GM19099 (cell line): ENCODE measurements around the gene CXorf65.
A peak's percentile ranks its signal among the peaks of the same experiment; 100 is the strongest.

ENCODE experiments used
- POLR2A ChIP-seq: IDR thresholded peaks from 3 replicates; pipeline ENCODE4 v1.6.1; 2011; ENCODE audit warnings: low read depth; ENCODE audit not compliant: insufficient read length; ENCODE audit errors: extremely low read depth

The CXorf65 gene

DNA sequence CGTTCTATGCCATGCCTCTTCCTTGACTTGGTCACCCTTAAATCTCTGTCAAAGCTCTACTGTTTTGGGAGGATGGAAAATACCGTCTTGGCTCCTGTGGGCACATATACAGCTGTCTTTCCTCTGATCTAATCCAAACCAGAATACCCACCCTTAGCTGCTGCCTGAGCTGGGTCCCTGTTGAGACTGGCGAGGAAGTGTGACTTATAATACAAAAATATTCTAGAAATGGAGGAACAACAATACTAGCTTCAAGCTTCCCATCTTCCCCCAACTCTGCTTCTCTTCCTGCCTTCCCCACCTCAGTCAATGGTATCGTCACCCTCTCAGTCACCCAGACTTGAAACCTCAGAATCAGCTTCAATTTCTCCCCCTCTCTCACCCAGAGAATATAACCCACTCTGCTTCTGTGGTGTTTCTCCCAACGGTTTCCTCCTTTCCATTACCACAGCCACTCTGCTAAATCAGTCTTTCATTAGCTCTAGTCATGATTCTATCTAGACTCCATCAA lies 5.4 kb upstream of the CXorf65 start:
- peak; percentile 11 for TF ChIP-seq POLR2A

DNA sequence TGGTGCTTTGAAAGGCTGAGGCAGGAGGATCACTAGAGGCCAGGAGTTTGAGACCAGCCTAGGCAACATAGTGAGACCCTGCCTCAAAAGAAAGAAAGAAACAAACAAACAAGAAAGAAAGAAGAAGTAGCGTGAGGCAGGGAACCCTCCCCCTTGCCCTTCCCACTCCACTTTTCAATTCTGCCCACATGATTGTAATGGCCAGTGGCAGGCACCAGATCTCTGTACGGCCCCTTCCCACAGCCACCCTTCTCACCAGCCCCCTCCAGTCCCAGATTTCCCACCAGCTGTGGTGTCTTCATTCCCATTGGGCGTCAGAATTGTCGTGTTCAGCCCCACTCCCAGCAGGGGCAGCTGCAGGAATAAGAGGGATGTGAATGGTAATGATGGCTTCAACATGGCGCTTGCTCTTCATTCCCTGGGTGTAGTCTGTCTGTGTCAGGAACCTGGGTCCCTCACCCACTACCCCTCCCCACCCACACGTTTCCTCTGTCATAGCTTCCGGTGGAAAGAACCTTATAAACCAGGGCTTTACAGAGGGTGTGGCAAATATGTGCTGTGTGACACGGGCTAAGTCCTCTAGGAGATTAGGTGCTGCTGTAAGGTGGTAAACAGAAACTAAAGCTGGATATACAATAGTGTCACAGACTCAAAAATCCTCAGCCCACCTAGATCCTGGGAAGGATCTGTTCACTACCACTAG lies 4.8 kb upstream of the CXorf65 start, which contains the start of gene IL2RG:
IL2RG (minus strand) TSS at position 437 of the 703 bp plus-strand sequence; CDS start at position 399, 38 bp downstream.
- peak; percentile 85 for TF ChIP-seq POLR2A

DNA sequence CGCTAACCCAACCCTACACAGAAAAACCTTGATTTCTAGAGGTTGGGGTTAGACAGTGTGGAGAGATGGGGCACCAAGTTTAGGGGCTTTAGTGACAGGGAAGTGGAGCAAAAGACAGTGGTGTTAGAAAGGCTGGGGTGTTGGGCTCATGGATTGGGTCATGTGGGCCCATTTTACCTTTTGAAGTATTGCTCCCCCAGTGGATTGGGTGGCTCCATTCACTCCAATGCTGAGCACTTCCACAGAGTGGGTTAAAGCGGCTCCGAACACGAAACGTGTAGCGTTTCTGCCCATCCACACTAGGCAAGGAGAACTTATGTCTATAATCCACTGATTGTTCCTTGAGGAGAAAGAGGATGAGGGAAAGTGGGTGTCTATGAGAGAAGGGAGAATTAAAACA lies 2.5 kb upstream of the CXorf65 start:
- TF ChIP-seq POLR2A, result no peak

DNA sequence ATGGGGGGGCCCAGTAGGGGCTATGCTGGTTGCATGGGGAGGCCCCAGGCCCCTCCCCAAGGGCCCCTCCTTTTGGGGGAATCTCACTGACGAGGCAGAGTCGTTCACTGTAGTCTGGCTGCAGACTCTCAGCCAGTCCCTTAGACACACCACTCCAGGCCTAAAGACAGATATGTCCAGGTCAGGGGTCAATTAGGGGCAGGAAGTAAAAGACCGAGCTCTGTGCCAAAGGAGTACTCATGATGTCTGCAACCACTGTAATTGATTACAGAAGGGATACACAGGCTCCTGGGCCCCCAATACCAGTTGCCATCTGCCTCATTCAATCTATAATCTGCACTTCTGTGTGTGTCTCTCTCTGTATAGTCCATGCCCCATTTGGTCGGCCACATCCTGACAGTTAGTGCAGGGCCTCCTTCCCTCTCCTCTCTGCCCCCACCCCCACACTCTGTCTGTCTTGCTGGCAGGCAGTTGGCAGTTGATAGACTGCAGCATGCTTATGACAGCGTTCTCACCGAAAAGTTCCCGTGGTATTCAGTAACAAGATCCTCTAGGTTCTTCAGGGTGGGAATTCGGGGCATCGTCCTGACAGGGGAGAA lies 1.3 kb upstream of the CXorf65 start:
- TF ChIP-seq POLR2A, result no peak

DNA sequence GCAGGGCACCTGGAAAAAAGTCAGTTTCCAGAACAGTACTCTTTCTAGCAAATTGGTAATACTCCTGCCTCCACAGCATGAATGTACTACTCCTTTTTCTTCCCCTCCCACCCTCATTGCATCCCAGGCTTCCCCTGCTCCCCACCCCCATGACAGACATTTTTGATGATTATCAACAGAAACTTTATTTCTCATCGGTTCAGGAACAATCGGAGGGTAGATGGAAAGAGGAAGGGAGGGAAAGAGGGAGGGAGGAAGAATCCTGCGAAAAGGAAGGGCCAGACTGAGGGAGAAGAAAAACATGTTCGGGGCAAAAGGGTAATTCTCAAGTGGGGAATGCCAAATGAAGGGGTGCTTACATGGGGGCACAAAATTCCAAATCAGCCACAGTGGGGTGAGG lies 705 bp upstream of the CXorf65 start:
- TF ChIP-seq POLR2A, result no peak

DNA sequence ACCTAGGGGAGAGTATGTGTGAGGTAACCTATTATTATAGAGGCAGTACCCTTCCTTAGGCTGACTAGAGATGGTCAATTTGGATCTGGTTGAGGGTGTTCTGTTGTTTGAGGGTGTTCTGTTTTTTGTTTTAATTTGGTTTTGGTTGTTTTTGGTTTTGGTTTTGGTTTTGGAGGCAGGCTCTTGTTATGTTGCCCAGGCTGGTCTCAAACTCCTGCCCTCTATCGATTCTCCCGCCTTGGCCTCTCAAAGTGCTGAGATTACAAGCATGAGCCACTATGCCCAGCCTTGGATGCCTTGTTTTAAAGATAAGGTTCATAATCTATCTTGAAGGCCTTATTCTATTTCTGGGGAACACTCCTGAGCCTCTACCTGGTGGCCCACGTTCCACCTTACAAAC lies 912 bp downstream of the CXorf65 start:
- TF ChIP-seq POLR2A, result no peak

DNA sequence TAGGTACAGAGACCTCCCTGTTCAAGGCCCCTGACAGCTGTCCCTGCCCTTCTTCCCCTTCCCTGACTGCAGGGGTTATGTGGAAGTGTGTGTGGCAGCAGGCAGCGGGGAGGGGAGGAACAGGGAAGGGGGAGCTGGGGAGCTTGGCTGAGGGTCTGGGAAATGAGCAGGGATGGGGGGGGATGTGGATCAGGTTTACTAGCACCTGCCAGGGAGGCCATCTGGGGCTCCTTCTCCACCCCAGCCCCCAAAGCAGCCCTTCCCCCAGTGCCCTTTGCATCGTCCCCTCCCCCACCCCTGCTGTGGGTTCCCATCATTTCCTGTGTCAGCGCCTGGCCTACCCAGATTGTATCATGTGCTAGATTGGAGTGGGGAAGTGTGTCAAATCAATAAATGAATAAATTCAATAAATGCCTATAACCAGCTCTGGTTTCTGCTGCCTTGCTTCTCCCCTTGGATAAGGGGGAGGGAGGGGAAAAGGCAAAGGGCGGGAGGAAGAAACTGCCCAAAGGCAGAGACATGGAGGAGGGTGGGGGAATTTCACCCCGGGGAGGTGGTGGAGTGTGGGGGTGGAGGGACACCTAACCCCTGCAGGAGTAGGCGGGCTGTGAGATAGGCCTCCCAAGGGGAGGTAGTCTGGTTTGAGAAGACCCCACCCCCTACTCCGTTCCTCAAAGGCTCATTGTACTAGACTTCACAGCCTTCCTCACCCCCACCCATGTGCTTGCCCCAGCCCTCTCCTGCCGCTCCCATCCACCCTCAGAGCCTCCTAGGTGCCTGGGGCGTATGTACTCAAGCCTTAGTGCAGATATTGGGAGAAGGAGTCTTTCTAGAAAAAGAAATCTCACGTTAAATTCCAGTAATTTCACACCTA lies 3.2 kb downstream of the CXorf65 start:
- TF ChIP-seq POLR2A, result peak; percentile 11

DNA sequence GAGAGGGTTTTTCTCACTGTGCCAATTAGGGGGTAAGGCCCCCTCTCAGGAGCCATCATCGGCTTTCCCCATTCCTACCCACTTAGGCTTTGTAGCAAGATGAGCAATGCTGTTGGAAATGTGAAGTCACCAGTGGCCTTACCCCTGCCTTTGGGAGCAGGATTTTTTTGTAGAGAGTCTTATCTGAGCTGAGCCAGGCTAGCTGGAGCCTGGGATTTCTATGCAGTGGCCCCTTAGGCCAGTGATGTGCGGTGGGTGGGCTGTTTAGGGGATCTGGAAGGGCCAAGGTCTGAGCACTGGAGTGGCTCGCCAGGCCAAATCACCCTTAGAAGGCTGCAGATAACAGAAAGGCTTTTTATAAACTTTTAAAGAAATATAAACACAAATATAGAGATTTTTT lies 4.2 kb downstream of the CXorf65 start:
- TF ChIP-seq POLR2A, result no peak

DNA sequence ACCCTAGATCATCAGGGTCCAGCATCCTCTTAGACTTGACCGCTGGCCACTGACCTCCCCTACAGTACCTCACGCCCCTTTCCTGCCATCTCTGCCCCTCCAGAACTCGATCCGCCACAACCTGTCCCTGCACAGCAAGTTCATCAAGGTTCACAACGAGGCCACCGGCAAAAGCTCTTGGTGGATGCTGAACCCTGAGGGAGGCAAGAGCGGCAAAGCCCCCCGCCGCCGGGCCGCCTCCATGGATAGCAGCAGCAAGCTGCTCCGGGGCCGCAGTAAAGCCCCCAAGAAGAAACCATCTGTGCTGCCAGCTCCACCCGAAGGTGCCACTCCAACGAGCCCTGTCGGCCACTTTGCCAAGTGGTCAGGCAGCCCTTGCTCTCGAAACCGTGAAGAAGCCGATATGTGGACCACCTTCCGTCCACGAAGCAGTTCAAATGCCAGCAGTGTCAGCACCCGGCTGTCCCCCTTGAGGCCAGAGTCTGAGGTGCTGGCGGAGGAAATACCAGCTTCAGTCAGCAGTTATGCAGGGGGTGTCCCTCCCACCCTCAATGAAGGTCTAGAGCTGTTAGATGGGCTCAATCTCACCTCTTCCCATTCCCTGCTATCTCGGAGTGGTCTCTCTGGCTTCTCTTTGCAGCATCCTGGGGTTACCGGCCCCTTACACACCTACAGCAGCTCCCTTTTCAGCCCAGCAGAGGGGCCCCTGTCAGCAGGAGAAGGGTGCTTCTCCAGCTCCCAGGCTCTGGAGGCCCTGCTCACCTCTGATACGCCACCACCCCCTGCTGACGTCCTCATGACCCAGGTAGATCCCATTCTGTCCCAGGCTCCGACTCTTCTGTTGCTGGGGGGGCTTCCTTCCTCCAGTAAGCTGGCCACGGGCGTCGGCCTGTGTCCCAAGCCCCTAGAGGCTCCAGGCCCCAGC lies 5.7 kb downstream of the CXorf65 start:
- TF ChIP-seq POLR2A, result no peak

DNA sequence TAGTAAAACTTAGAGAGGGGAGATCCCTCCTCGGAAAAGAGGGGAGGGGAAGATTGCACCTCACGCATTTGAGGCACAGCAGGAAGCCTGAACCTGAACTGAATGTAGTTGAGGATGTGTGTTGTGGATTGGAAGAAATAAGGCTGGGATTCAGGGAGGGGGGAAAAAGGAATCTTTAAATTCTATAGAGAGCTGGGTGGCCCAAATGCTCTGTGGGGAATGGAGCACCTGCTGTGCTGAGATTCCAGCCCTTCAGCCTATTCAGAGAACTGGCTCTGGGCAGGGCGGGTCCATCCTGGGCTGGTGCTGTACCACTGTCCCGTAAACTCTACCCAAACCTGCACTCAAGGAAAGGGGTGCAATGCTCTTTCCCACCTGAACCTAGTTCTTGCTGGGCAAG lies 6.8 kb downstream of the CXorf65 start:
- no peak for TF ChIP-seq POLR2A

DNA sequence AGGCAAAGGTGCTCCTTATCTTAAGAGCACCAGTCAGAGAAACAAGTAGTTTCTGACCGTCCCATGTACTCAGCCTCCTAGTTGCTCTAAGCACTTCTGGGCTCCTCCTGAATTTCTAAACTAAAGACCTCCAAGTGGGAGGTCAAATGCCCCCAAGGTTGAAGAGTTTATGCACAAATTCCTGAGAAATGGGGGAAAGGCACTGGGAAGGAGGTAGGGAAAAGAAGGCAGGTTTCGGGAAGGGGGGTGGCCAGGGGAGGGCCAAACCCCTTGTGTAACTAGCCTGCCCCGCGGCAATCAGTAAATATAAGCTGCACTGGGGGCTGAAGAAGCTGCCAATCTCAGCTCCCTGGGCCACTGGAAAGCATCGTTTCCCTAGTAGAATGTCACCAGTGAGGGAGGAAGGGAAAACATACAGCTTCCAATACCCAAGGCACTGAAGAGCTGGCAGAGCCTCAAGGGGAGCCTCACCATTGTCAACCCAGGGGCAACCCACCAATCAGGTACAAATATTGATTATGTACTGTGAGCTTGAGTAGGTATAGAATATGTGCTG lies 7.5 kb downstream of the CXorf65 start:
- no peak for TF ChIP-seq POLR2A

DNA sequence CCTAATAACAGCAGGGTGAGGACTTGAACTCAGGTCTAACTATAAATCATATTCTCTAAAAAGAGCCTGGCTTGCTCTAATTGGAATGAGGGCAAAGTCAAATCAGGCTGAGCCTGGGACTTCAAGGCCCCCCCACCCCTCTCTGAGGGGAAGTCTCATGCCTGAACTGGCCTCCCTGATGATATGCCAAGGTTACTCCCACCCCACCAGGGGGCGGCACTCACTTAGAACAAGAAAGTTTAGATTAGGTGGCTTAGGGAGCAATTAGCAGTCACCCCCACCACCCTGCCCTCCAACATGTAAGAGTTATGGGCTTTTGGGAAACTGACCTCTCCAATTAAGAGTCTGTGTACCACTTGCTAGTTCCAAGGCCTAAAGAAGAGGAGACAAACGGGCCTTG lies 8.2 kb downstream of the CXorf65 start:
- no peak for TF ChIP-seq POLR2A

DNA sequence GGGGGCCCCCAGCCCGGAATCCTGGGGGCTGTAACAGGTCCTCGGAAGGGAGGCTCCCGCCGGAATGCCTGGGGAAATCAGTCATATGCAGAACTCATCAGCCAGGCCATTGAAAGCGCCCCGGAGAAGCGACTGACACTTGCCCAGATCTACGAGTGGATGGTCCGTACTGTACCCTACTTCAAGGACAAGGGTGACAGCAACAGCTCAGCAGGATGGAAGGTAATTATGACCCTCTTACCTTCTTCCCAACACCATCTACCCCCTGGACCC lies 9.8 kb downstream of the CXorf65 start:
- TF ChIP-seq POLR2A, result no peak

DNA sequence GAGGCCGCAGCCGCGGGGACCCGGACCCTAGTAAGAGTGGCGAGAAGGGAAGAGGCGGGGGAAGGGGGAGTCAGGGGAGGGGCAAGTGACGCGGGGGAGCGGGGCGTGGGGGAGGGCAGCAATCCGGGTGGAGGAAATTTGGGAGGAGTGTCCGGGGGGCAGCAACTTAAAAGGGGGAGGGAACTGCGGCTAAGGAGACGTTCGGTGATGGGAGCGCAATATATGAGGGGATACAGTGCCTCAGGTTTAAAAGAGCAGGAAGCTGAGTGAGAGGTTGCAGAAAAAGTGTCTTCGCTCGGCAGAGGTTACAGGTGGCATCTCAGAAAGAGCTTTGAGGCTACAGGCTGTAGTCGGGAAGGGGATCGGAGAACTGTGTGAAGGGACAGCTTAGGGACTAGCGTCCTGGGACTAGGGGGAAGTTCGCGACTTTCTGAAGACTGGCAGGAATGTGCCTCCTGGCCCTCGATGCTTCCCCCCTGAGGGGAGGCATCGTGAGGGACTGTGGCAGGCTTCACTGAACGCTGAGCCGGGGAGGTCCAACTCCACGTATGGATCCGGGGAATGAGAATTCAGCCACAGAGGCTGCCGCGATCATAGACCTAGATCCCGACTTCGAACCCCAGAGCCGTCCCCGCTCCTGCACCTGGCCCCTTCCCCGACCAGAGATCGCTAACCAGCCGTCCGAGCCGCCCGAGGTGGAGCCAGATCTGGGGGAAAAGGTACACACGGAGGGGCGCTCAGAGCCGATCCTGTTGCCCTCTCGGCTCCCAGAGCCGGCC lies 10.4 kb downstream of the CXorf65 start:
- TF ChIP-seq POLR2A, result no peak

DNA sequence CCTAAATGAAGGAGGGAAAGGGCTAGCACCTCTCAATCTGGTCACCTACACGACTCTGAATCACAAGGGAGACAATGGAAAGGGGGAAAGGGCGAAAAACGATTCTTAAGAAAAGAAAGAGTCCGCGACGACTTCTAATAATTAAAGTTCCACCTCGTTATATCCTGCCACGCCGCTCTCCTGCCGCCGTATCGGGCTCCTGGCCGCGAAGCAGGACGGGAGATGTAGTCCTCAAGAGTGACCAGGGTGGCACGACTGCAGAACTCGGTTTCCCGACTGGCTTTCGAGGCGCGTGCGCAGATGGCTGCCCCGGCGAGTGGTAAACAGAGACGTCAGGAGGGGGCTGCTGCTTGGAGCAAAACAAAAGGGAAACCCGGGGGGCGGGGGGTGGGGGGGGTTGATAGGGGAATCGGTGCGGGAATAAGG lies 11.0 kb downstream of the CXorf65 start, which contains the start of gene FOXO4:
FOXO4 (plus strand) TSS at position 297 of the 426 bp plus-strand sequence. CDS start 678 bp downstream, outside the sequence.
- peak; percentile 48 for TF ChIP-seq POLR2A
